Heart right ventricle (tissue), 16 donors: ENCODE results near the gene SLC6A9. TPM values are rescaled to one million over a fixed set of nuclear protein-coding genes. Genes with fewer than 3 reads are reported as not detected.

Experiments used
- ATAC-seq, 8 donors: fragments of 200-7000 bp; cut with Tn5 transposase; one replicate each; pipeline ENCODE4 v1.9.1; 2020; ENCODE audit warnings: mild to moderate bottlenecking in 8 of 8, moderate library complexity in 8 of 8, moderate number of reproducible peaks in 1 of 8
- DNase-seq, 2 donors: peaks; one replicate each; pipeline ENCODE4 v3.0.0-alpha.2; 2020
- H3K27ac ChIP-seq, 10 donors: fragments of 200-600 bp; sonication (generic) in 2 of 10; one replicate each; pipeline versions ENCODE4 v1.5.0 to v1.8.0; 2020 to 2022; ENCODE audit warnings: mild to moderate bottlenecking in 3 of 10
- H3K27me3 ChIP-seq, 7 donors: fragments of 200-600 bp; one replicate each; pipeline ENCODE4 v1.8.0; 2021 to 2022; ENCODE audit warnings: mild to moderate bottlenecking in 2 of 7
- H3K36me3 ChIP-seq, 9 donors: fragments of 200-600 bp; sonication (generic) in 1 of 9; one replicate each; pipeline versions ENCODE4 v1.5.0 to v1.8.0; 2020 to 2022; ENCODE audit warnings: mild to moderate bottlenecking in 2 of 9
- H3K4me1 ChIP-seq, 9 donors: fragments of 200-600 bp; sonication (generic) in 1 of 9; one replicate each; pipeline versions ENCODE4 v1.5.0 to v1.8.0; 2020 to 2022; ENCODE audit warnings: mild to moderate bottlenecking in 4 of 9
- H3K4me3 ChIP-seq, 10 donors: fragments of 200-600 bp; sonication (generic) in 2 of 10; one replicate each; pipeline versions ENCODE4 v1.5.0 to v1.8.0; 2020 to 2022; ENCODE audit warnings: mild to moderate bottlenecking in 7 of 10, moderate library complexity in 2 of 10
- H3K9me3 ChIP-seq, 11 donors: fragments of 200-600 bp in 10 of 11; sonication (generic) in 2 of 11; one replicate each; pipeline versions ENCODE4 v1.5.0 to v1.8.0; 2013 to 2022; ENCODE audit warnings: mild to moderate bottlenecking in 2 of 11, control low read depth in 1 of 11, moderate library complexity in 1 of 11
- CTCF ChIP-seq, 9 donors: fragments of 200-600 bp; sonication (generic) in 2 of 9; IDR thresholded peaks; one replicate each; pipeline versions ENCODE4 v1.5.0 to v1.8.0; 2021 to 2022; ENCODE audit warnings: antibody characterized with exemption in 9 of 9, mild to moderate bottlenecking in 5 of 9, moderate library complexity in 1 of 9
- WGBS, 2 donors: extraction: QIAGEN DNeasy Blood & Tissue Kit; methylation state at CpG; one replicate each; pipeline ENCODE4 v1.1.7; 2013; ENCODE audit warnings: inconsistent platforms in 1 of 2; 5-methylcytosine and 5-hydroxymethylcytosine counted together
- intact Hi-C, 10 donors: fragments of 100-400 bp; cut with DNase I; formaldehyde crosslinking; loops; one replicate each; pipeline versions ENCODE4 v1.11.1 to v1.14.2; 2022
- polyA plus RNA-seq, 2 donors: library from polyadenylated mRNA; stranded (reverse); fragments of 200-250 nt; gene quantifications; one replicate each; pipeline ENCODE4 v1.2.3, GENCODE V29; 2013
- total RNA-seq, 10 donors: library from RNA; stranded (reverse); fragmentation: NEBNext Ultra II Directional in 3 of 10; extraction: Animal tissue kit (Norgen Biotek cat#: 25700) in 3 of 10; gene quantifications; one replicate each; pipeline versions ENCODE4 v1.2.1 to v1.2.4, GENCODE V29; 2021 to 2023
- donor health status: Arrhythmogenic right ventricular cardiomyopathy.
- donor health status: ischemic (EF 13 %, LVEDD 7.1; RV severe dilation, severe dysfunction).
- donor health status: healthy with polysubstance abuse.
- donor health status: DM: no; HTN: yes; CAD: no.
- donor health status: DM: no; HTN: no; CAD: no.
- donor health status: ischemic (EF 25% LVEDD 6.9; RV normal size, moderate dysfunction).
- donor health status: ischemic (EF 25% LVEDD 5.7; RV mildly dilated, moderate dysfunction).
- donor health status: healthy.
- donor health status: DM: yes; HTN: yes; CAD: no.
- donor health status: Ischemic cardiomyopathy.
- donor health status: ischemic (EF 35%, LVEDD 5.7; RV mildly dilated, moderate dysfunction).
- donor health status: nonischemic (EF 11% LVEDD 7.7; RV severe dilation, severe dysfunction).
- donor health status: DM: yes; HTN: yes; CAD: no.
- donor health status: PGD.
- donor health status: ischemic (EF 29% LVEDD 5.4; RV normal size, mild dysfunction).
- donor health status: nonischemic (EF 23%, LVEDD 6.1; RV moderate dilation, normal function).

Gene SLC6A9
- total and polyA plus RNA-seq, 12 donors, result 0.32 to 1.7 (median 0.96) TPM

GRCh38 chr1:44002165-44002564 lies 29.1 kb downstream of the SLC6A9 start:
- 78 to 83% methylated on average over 8 of the region's 8 CpGs for WGBS, 2 donors
- intact Hi-C loops, result loop anchor here in 5 of 10 donors (2.0 to 5.0 kb wide), 3 partner anchors 35 to 45 kb away; no protein-coding TSS in a partner anchor
- H3K4me3 ChIP-seq, result no peak overlapping the region
- H3K27ac ChIP-seq, result no peak overlapping the region
- TF ChIP-seq CTCF (IDR thresholded peaks at IDR 0.05), result no peak
- no peaks in the 10 kb centered on the region for H3K27me3 ChIP-seq
- no peak for ATAC-seq
- DNase-seq, result no peak
- no peaks in the 10 kb centered on the region for H3K9me3 ChIP-seq
- H3K36me3 ChIP-seq, result no peaks in the 10 kb centered on the region
- peaks cover 0 to 6% (median 3%) of the 10 kb centered on the region in 9 donors for H3K4me1 ChIP-seq

DNA sequence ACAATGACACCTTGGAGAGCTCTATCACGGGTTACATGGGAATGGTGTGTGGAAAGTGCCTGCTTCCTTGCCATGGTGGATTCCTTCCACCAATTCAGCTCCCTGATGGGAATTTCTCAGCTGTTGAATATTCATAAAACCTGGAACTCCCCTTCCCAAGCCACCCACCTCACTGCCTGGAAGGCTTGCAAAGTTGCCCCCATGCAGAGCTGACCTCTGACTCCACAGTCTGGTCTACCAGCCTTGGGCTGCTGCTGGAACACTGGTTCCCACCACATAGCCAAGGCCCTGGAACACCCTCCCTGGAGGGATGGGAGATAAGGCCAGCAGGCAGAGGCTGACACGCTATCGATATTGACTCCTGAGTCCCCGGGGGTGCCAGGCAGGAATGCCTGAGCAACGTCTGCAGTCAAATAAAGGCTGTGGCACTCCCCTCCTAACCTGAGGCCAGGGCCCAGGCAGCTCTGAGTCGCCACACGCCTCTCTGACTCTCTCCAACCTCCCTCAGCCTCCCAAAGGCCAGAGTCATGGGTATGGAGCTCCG lies 31.1 kb downstream of the SLC6A9 start:
- 69% methylated on average over 8 of the region's 8 CpGs for WGBS, 2 donors
- DNase-seq, result no peak
- Histone ChIP-seq H3K9me3 (no peaks in the 10 kb centered on the region), H3K27ac (no peak overlapping the region), H3K27me3 (no peaks in the 10 kb centered on the region), H3K4me3 (no peak overlapping the region), H3K4me1 (peaks cover 0 to 10% (median 0%) of the 10 kb centered on the region in 9 donors), H3K36me3 (no peaks in the 10 kb centered on the region)
- no peak for ATAC-seq
- no peak for TF ChIP-seq CTCF (IDR thresholded peaks at IDR 0.05)
- intact Hi-C loops, result loop anchor here in 3 of 10 donors (5.0 kb wide), 2 partner anchors 37 to 47 kb away; no protein-coding TSS in a partner anchor

DNA sequence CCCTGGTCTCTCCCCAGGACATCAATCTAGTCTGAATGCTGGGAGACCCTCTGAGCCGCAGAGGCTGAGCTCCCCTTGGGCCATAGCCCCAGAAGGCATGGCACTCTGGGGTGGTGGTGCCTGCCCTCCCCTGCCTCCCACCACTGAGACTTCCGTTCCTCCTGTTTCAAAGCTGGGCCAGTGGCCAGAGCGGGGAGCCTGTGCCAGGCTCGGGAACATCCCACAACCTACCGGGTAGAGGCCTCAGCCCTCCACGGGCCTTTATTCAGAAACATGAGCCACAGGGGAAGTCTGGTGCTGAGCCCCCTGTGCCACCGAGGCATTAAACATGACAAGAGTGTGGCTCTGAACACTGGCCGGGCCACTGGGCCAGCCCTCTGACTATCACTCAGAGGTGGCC lies 31.8 kb downstream of the SLC6A9 start:
- no peak for ATAC-seq
- TF ChIP-seq CTCF (IDR thresholded peaks at IDR 0.05), result no peak
- Histone ChIP-seq H3K4me1 (peaks cover 0 to 10% (median 0%) of the 10 kb centered on the region in 9 donors), H3K9me3 (no peaks in the 10 kb centered on the region), H3K27ac (no peak overlapping the region), H3K4me3 (no peak overlapping the region), H3K27me3 (no peaks in the 10 kb centered on the region), H3K36me3 (no peaks in the 10 kb centered on the region)
- DNase-seq, result no peak
- whole genome bisulfite sequencing, 2 donors, result 68 to 82% methylated on average over 8 of the region's 8 CpGs
- intact Hi-C loops, result loop anchor here in 1 of 10 donors (10.0 kb wide), 1 partner anchor 215 kb away; the partner anchor contains the start of gene DMAP1

DNA sequence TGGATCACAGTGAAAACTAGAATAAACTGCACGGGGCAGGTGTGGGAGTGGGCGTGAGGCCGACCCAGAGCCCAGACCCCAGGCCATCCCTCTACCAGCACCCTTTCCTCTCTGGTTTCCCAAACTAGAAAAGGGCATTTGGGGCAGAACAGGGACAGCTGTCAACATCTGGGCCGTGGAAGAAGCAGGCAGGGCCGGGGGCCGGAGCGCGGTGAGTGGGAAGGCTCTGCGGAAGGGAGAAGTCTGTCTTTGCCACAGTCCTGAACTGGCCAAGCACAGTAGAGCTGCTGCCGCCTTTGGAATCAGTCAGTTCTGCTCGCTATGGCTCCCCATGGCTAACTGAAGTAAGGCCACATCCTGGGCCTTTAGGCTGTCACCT lies 33.3 kb downstream of the SLC6A9 start:
- intact Hi-C loops, result loop anchor here in 1 of 10 donors (10.0 kb wide), 1 partner anchor 217 kb away; the partner anchor contains the start of gene DMAP1
- Histone ChIP-seq H3K4me1 (peaks cover 0 to 10% (median 0%) of the 10 kb centered on the region in 9 donors), H3K9me3 (no peaks in the 10 kb centered on the region), H3K4me3 (no peak overlapping the region), H3K27ac (no peak overlapping the region), H3K36me3 (no peaks in the 10 kb centered on the region), H3K27me3 (no peaks in the 10 kb centered on the region)
- TF ChIP-seq CTCF (IDR thresholded peaks at IDR 0.05), result no peak
- DNase-seq (no peak), ATAC-seq (no peak)
- 82 to 84% methylated on average over 11 of the region's 11 CpGs for WGBS, 2 donors
